Lower leg skin (tissue), 3 donors: ENCODE measurements around the gene NDUFAF4.

Experiments used
- POLR2A ChIP-seq, 2 donors: fragments of 450-650 bp; IDR thresholded peaks; one replicate each; pipeline ENCODE4 v1.6.1; 2016 to 2017; ENCODE audit warnings: antibody characterized with exemption in 2 of 2, mild to moderate bottlenecking in 1 of 2, moderate library complexity in 1 of 2
- TF ChIP-seq, protein P1 (sequence below), 3 donors: fragments of 450-650 bp; IDR thresholded peaks; one replicate each; pipeline ENCODE4 v1.5.1; 2016; ENCODE audit warnings: antibody characterized with exemption in 3 of 3, mild to moderate bottlenecking in 3 of 3, moderate library complexity in 2 of 3

DNA sequence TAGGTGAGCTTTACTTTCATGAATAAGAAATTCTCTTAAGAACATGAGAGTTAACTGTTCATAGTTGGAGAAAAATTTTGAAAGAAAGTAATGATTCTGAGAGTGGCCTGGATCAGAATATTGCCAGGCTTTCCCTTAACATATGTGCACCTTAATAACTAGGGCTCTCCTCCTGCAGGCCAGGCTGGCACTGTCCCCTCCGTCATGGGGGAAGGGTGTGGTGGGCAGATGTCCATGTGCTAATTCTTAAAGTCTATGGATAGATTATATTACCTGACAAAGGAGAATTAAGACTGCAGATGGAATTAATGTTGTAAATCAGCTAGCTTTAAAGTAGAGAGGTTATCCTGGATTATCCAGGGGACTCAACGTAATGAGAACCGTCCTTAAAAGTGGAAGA lies 15.9 kb upstream of the NDUFAF4 start:
- TF ChIP-seq, protein P1, sequence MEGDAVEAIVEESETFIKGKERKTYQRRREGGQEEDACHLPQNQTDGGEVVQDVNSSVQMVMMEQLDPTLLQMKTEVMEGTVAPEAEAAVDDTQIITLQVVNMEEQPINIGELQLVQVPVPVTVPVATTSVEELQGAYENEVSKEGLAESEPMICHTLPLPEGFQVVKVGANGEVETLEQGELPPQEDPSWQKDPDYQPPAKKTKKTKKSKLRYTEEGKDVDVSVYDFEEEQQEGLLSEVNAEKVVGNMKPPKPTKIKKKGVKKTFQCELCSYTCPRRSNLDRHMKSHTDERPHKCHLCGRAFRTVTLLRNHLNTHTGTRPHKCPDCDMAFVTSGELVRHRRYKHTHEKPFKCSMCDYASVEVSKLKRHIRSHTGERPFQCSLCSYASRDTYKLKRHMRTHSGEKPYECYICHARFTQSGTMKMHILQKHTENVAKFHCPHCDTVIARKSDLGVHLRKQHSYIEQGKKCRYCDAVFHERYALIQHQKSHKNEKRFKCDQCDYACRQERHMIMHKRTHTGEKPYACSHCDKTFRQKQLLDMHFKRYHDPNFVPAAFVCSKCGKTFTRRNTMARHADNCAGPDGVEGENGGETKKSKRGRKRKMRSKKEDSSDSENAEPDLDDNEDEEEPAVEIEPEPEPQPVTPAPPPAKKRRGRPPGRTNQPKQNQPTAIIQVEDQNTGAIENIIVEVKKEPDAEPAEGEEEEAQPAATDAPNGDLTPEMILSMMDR (IDR thresholded peaks at IDR 0.05) = no peak
- TF ChIP-seq POLR2A (IDR thresholded peaks at IDR 0.05) = no peak
